HepG2 (cell line): Measurements from ENCODE around the gene SIRPA. TPM values are rescaled to one million over a fixed set of nuclear protein-coding genes. Genes with fewer than 3 reads are reported as not detected.
A peak's percentile ranks its signal among the peaks of the same experiment; 100 is the strongest.

ENCODE experiments used
- ATAC-seq: fragments of 200-7000 bp; cut with Tn5 transposase; 3 replicates; pipeline ENCODE4 v1.9.1; 2020; ENCODE audit warnings: mild to moderate bottlenecking, moderate library complexity
- BruUV-seq: library from RNA; stranded (reverse); fragments of 400-500 nt; replicated peaks from 2 replicates; lab custom pipeline; 2021; lab: Mats Ljungman, UMichigan
- CTCF ChIA-PET: fragments of 300-600 bp; formaldehyde crosslinking; extraction: SDS; loops from one replicate; lab custom pipeline; 2021; ENCODE audit warnings: low total read pairs, inconsistent platforms, low intra/inter-chr PET ratio; lab: Yijun Ruan, JAX
- POLR2A ChIA-PET: fragments of 350-600 bp; sonication (Branson Sonifier 250); formaldehyde crosslinking; loops from one replicate; lab custom pipeline; 2020; ENCODE audit warnings: antibody characterized with exemption, inconsistent platforms; lab: Yijun Ruan, JAX
- DNase-seq: peaks from one replicate; pipeline ENCODE4 v3.0.0-alpha.2; 2015; ENCODE audit warnings: low spot score
- FAIRE-seq: peaks from 3 replicates; lab custom pipeline; 2011; peaks lifted over from hg19 to GRCh38; lab: Jason Lieb, UNC
- H2AFZ ChIP-seq: one replicate; pipeline ENCODE4 v1.6.1; 2011; ENCODE audit warnings: low read length, inconsistent platforms
- H3K27ac ChIP-seq: fragments of 300-600 bp; 3 replicates; pipeline ENCODE4 v1.8.0; 2011; ENCODE audit warnings: mixed run types, mild to moderate bottlenecking, mixed read lengths, low read length, inconsistent platforms; ENCODE audit not compliant: insufficient read depth; ENCODE audit errors: extremely low read length
- H3K27me3 ChIP-seq, 2 experiments: fragments of 200-600 bp in 1 of 2; 2 replicates in 1 of 2; 3 replicates in 1 of 2; pipeline versions ENCODE4 v1.6.0 to v1.8.0; 2011; ENCODE audit warnings: low read length in 2 of 2, mild to moderate bottlenecking in 2 of 2, moderate library complexity in 2 of 2, inconsistent platforms in 1 of 2; ENCODE audit not compliant: insufficient read depth in 2 of 2, control insufficient read depth in 1 of 2
- H3K36me3 ChIP-seq, 2 experiments: fragments of 200-600 bp in 1 of 2; replicated peaks in 1 of 2; 2 replicates in 1 of 2; 3 replicates in 1 of 2; pipeline versions ENCODE4 v1.5.1 to v1.8.0; 2011; ENCODE audit warnings: low read length in 2 of 2, inconsistent platforms in 1 of 2; ENCODE audit not compliant: insufficient read depth in 2 of 2, control insufficient read depth in 1 of 2
- H3K4me1 ChIP-seq: 2 replicates; pipeline ENCODE4 v1.5.1; 2012; ENCODE audit warnings: low read length, inconsistent platforms; ENCODE audit not compliant: insufficient read depth
- H3K4me2 ChIP-seq: 2 replicates; pipeline ENCODE4 v1.6.0; 2011; ENCODE audit warnings: low read depth, low read length, inconsistent platforms
- H3K4me3 ChIP-seq, 3 experiments: fragments of 200-600 bp in 1 of 3; sonication (generic), shearing (Covaris generic) in 1 of 3; replicated peaks in 1 of 3; 2 replicates each; pipeline ENCODE4 v1.5.1; 2011 to 2016; ENCODE audit warnings: low read length in 3 of 3, inconsistent platforms in 2 of 3, low read depth in 2 of 3, mild to moderate bottlenecking in 2 of 3, control low read depth in 1 of 3, mixed read lengths in 1 of 3; ENCODE audit not compliant: insufficient read depth in 1 of 3
- H3K79me2 ChIP-seq: one replicate; pipeline ENCODE4 v1.6.1; 2011; ENCODE audit warnings: low read length, inconsistent platforms; ENCODE audit not compliant: insufficient read depth
- H3K9ac ChIP-seq: 2 replicates; pipeline ENCODE4 v1.6.0; 2011; ENCODE audit warnings: mild to moderate bottlenecking, low read depth, low read length, inconsistent platforms; ENCODE audit not compliant: insufficient read depth
- H3K9me3 ChIP-seq: 2 replicates; pipeline ENCODE4 v1.5.1; 2012; ENCODE audit warnings: mild to moderate bottlenecking, low read length
- H4K20me1 ChIP-seq: 2 replicates; pipeline ENCODE4 v1.6.0; 2011; ENCODE audit warnings: inconsistent platforms, mild to moderate bottlenecking, low read length, moderate library complexity; ENCODE audit not compliant: insufficient read depth
- DNMT3B ChIP-seq: conservative IDR thresholded peaks from 2 replicates; pipeline ENCODE4 v1.6.1; 2016; ENCODE audit warnings: missing biosample characterization, control low read depth
- GABPB1 ChIP-seq: IDR thresholded peaks from 2 replicates; pipeline ENCODE4 v1.6.1; 2016; ENCODE audit warnings: mild to moderate bottlenecking, missing genetic modification reagents, moderate library complexity, missing compliant biosample characterization
- HOXD1 ChIP-seq: sonication (generic); formaldehyde crosslinking; IDR thresholded peaks from 2 replicates; pipeline ENCODE4 v1.5.0; 2020; ENCODE audit warnings: missing genetic modification reagents
- NR2F2 ChIP-seq: IDR thresholded peaks from 2 replicates; pipeline ENCODE4 v1.6.1; 2012; ENCODE audit warnings: low read depth, inconsistent platforms, borderline replicate concordance
- SOX6 ChIP-seq, 2 experiments: fragments of 450-650 bp in 1 of 2; sonication (generic) in 1 of 2; formaldehyde crosslinking in 1 of 2; IDR thresholded peaks; 2 replicates each; pipeline versions ENCODE4 v1.4.0 to v1.6.1; 2017 to 2020; ENCODE audit warnings: antibody characterized with exemption in 1 of 2, mild to moderate bottlenecking in 1 of 2, missing genetic modification reagents in 1 of 2
- THRA ChIP-seq: sonication (generic); formaldehyde crosslinking; IDR thresholded peaks from 2 replicates; pipeline ENCODE4 v1.4.0; 2020; ENCODE audit warnings: missing genetic modification reagents, borderline replicate concordance
- ZBTB42 ChIP-seq: sonication (generic); formaldehyde crosslinking; IDR thresholded peaks from 2 replicates; pipeline ENCODE4 v1.5.0; 2020; ENCODE audit warnings: mild to moderate bottlenecking, missing genetic modification reagents
- ZNF274 ChIP-seq: sonication (generic); formaldehyde crosslinking; IDR thresholded peaks from 2 replicates; pipeline ENCODE4 v1.5.1; 2020; ENCODE audit warnings: mild to moderate bottlenecking, missing genetic modification reagents
- WGBS: methylation state at CpG from one replicate; pipeline ENCODE4 v1.1.6; 2017; ENCODE audit warnings: low lambda C conversion rate; 5-methylcytosine and 5-hydroxymethylcytosine counted together
- in situ Hi-C: cut with HindIII; loops from 2 replicates; pipeline ENCODE4 v1.10.0; 2017; ENCODE audit warnings: low pct_unique_long_range_greater_than_20kb; ENCODE audit not compliant: extremely low pct_ligation_motif_present
- intact Hi-C: fragments of 100-400 bp; cut with micrococcal nuclease; formaldehyde crosslinking; loops from one replicate; pipeline ENCODE4 v1.10.0; 2022; ENCODE audit not compliant: unreplicated experiment
- polyA plus RNA-seq, 8 experiments: library from polyadenylated mRNA; depleted of rRNA in 3 of 8; stranded (reverse) in 7 of 8; unstranded in 1 of 8; fragments of >200 nt; fragmentation: Illumina TruSeq in 4 of 8; extraction: Trizol in 4 of 8; gene quantifications; 2 replicates each; pipeline versions ENCODE4 v1.2.1 to v1.2.3, GENCODE V29; 2011 to 2016; ENCODE audit warnings: low read depth in 4 of 8, missing spikeins in 1 of 8, mixed read lengths in 1 of 8; ENCODE audit not compliant: insufficient read depth in 1 of 8
- total RNA-seq, 5 experiments: library from RNA; depleted of rRNA; stranded (reverse); fragments of >200 nt; fragmentation: Illumina TruSeq; extraction: Trizol; gene quantifications; 2 replicates each; pipeline ENCODE4 v1.2.3, GENCODE V29; 2016; ENCODE audit warnings: low read depth in 1 of 5

SIRPA gene
- total and polyA plus RNA-seq, 2 of the 13 experiments (the other 11 are each of a cell fraction or from before 2014, with no cell fraction given): 7.2 to 17.6 TPM

GRCh38 chr20:1964659-1965405 lies 69.6 kb downstream of the SIRPA start:
- in situ Hi-C loops: loop anchor here (5.0 kb wide), 2 partner anchors 127 to 207 kb away; no protein-coding TSS in a partner anchor
- no TSS peak for BruUV-seq

More at GRCh38 chr20:1964659-1965405, 69.6 kb downstream of the SIRPA start:
- Histone ChIP-seq H3K4me1 (peaks cover 5% of the 10 kb centered on the region; the same call in 1 of the 2 replicates), H3K27me3 (peaks cover 4 to 20% of the 10 kb centered on the region in 2 experiments; a peak in 4 of 5 replicates), H3K4me2 (peak overlapping the region; percentile 32; the same call in 1 of the 2 replicates), H3K79me2 (no peaks in the 10 kb centered on the region), H3K36me3 (no peaks in the 10 kb centered on the region), H3K4me3 (no peak overlapping the region), H4K20me1 (no peaks in the 10 kb centered on the region), H3K9ac (no peak overlapping the region), H3K9me3 (no peaks in the 10 kb centered on the region), H3K27ac (no peak overlapping the region), H2AFZ (no peak overlapping the region)
- DNase-seq (no peak), FAIRE-seq (no peak), ATAC-seq (no peak)
- TF ChIP-seq SOX6 (IDR thresholded peaks at IDR 0.05) (no peak), SOX6 (CRISPR knock-in tag; IDR thresholded peaks at IDR 0.05) (no peak), GABPB1 (CRISPR knock-in tag) (no peak), ZNF274 (CRISPR knock-in tag) (no peak), THRA (no peak), ZBTB42 (CRISPR knock-in tag) (no peak), NR2F2 (no peak), DNMT3B (no peak), HOXD1 (CRISPR knock-in tag) (no peak)
- ChIA-PET POLR2A (no interaction called here), CTCF (interaction anchor here (0.8 to 5.4 kb wide), 5 partner anchors 128 to 487 kb away, joined by 5 to 109 read pairs (median 8); no protein-coding TSS in a partner anchor)
- 68% methylated on average over 14 of the region's 14 CpGs for WGBS
- intact Hi-C loops: loop anchor here (1.0 to 5.0 kb wide), 5 partner anchors 42 to 1133 kb away; partner anchors contain the start of gene FAM110A
